KMS-11 (cell line): ENCODE results near the gene UQCRC2.
A peak's percentile ranks its signal among the peaks of the same experiment; 100 is the strongest.

ENCODE experiments used
- H2AFZ ChIP-seq: fragments of 200-600 bp; sonication (generic); 2 replicates; pipeline ENCODE4 v1.6.1; 2016; ENCODE audit warnings: antibody characterized with exemption, mixed run types, low read depth
- H3K27ac ChIP-seq: fragments of 200-600 bp; sonication (generic); 2 replicates; pipeline ENCODE4 v1.6.1; 2016; ENCODE audit warnings: mild to moderate bottlenecking, mixed run types
- H3K27me3 ChIP-seq: fragments of 200-600 bp; sonication (generic); 2 replicates; pipeline ENCODE4 v1.6.1; 2017; ENCODE audit warnings: mild to moderate bottlenecking, low read depth, mixed run types, moderate library complexity; ENCODE audit not compliant: insufficient read depth
- H3K36me3 ChIP-seq: fragments of 200-600 bp; sonication (generic); 2 replicates; pipeline ENCODE4 v1.6.1; 2017; ENCODE audit warnings: mild to moderate bottlenecking, mixed run types; ENCODE audit not compliant: insufficient read depth
- H3K4me1 ChIP-seq: fragments of 200-600 bp; sonication (generic); 2 replicates; pipeline ENCODE4 v1.6.1; 2016; ENCODE audit warnings: mild to moderate bottlenecking, low read depth, mixed run types; ENCODE audit not compliant: poor library complexity, severe bottlenecking
- H3K4me2 ChIP-seq: fragments of 200-600 bp; sonication (generic); 2 replicates; pipeline ENCODE4 v1.7.0; 2016; ENCODE audit warnings: mild to moderate bottlenecking, mixed run types
- H3K4me3 ChIP-seq: fragments of 200-600 bp; sonication (generic); IDR thresholded peaks from 2 replicates; pipeline ENCODE4 v1.6.1; 2017; ENCODE audit warnings: low read depth, low read length, mixed read lengths; ENCODE audit not compliant: insufficient read depth
- H3K79me2 ChIP-seq: fragments of 200-600 bp; sonication (generic); 2 replicates; pipeline ENCODE4 v1.6.1; 2016; ENCODE audit warnings: low read depth, mixed run types; ENCODE audit not compliant: insufficient read depth
- H3K9ac ChIP-seq: fragments of 200-600 bp; sonication (generic); 2 replicates; pipeline ENCODE4 v1.6.1; 2016; ENCODE audit warnings: mild to moderate bottlenecking, mixed run types
- H4K20me1 ChIP-seq: fragments of 200-600 bp; sonication (generic); 2 replicates; pipeline ENCODE4 v1.6.1; 2016; ENCODE audit warnings: mild to moderate bottlenecking, mixed run types; ENCODE audit not compliant: insufficient read depth
- TF ChIP-seq, protein P1 (sequence below): fragments of 200-600 bp; sonication (generic); conservative IDR thresholded peaks from 2 replicates; pipeline ENCODE4 v1.6.1; 2017; ENCODE audit warnings: low read depth, mild to moderate bottlenecking, antibody characterized with exemption, low read length, moderate library complexity, mixed read lengths

Gene UQCRC2

DNA sequence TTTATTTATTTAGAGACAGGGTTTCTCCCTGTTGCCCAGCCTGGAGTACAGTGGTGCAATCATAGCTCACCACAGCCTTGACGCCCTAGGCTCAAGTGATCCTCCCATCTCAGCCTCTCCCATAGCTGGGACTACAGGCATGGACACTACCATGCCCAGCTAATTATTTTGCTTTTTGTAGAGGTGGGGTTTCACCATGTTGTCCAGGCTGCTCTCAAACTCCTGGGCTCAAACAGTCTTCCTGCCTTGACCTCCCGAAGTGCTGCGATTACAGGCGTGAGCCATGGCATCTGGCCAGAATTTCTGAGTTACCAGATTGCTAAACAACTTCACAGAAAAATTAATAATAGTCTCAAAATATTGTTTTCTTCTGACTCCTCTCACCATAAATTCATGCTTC is 76.5 kb downstream of the UQCRC2 start:
- Histone ChIP-seq H3K4me2 (no peak overlapping the region), H3K79me2 (peaks cover 21% of the 10 kb centered on the region; the same call in 1 of the 2 replicates), H2AFZ (no peak overlapping the region), H3K4me1 (peaks cover 32% of the 10 kb centered on the region), H3K9ac (no peak overlapping the region), H3K27me3 (no peaks in the 10 kb centered on the region), H4K20me1 (no peaks in the 10 kb centered on the region; the same call in 1 of the 2 replicates), H3K4me3 (no peak overlapping the region), H3K36me3 (no peaks in the 10 kb centered on the region), H3K27ac (no peak overlapping the region)
- TF ChIP-seq, protein P1, sequence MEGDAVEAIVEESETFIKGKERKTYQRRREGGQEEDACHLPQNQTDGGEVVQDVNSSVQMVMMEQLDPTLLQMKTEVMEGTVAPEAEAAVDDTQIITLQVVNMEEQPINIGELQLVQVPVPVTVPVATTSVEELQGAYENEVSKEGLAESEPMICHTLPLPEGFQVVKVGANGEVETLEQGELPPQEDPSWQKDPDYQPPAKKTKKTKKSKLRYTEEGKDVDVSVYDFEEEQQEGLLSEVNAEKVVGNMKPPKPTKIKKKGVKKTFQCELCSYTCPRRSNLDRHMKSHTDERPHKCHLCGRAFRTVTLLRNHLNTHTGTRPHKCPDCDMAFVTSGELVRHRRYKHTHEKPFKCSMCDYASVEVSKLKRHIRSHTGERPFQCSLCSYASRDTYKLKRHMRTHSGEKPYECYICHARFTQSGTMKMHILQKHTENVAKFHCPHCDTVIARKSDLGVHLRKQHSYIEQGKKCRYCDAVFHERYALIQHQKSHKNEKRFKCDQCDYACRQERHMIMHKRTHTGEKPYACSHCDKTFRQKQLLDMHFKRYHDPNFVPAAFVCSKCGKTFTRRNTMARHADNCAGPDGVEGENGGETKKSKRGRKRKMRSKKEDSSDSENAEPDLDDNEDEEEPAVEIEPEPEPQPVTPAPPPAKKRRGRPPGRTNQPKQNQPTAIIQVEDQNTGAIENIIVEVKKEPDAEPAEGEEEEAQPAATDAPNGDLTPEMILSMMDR: no peak

DNA sequence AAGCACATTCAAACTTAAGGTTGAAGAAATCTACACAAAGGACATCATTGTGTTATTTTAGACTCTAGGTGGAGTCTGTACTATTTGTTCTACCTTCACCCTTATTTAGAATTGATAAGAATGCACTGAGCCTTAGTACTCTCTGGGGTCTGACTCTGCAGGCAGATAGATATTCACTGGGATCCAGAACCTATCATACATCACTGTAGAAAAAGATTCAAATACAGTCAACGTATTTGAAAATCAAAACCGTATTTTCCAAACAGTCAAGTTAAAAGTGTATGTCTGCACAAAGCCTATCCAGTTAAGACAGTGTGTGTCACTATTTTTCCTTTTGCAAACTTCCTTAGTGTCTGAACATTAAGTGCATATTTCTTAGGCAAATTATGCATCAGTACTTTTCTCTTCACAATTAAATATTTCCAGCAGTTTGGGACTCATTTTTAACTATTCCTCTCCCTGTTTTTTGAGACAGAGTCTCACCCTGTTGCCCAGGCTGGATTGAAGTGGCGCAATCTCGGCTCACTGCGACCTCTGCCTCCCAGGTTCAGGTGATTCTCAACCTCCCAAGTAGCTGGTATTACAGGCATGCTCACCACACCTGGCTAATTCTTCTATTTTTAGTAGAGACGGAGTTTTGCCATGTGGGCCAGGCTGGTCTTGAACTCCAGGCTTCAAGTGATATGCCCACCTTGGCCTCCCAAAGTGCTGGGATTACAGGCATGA is 77.1 kb downstream of the UQCRC2 start:
- Histone ChIP-seq H3K9ac (no peak overlapping the region), H2AFZ (no peak overlapping the region), H3K4me2 (no peak overlapping the region), H3K27me3 (no peaks in the 10 kb centered on the region), H3K79me2 (peaks cover 15% of the 10 kb centered on the region; the same call in 1 of the 2 replicates), H3K4me1 (peaks cover 25% of the 10 kb centered on the region), H3K27ac (no peak overlapping the region), H4K20me1 (no peaks in the 10 kb centered on the region; the same call in 1 of the 2 replicates), H3K4me3 (no peak overlapping the region), H3K36me3 (no peaks in the 10 kb centered on the region)
- TF ChIP-seq, protein P1: no peak

DNA sequence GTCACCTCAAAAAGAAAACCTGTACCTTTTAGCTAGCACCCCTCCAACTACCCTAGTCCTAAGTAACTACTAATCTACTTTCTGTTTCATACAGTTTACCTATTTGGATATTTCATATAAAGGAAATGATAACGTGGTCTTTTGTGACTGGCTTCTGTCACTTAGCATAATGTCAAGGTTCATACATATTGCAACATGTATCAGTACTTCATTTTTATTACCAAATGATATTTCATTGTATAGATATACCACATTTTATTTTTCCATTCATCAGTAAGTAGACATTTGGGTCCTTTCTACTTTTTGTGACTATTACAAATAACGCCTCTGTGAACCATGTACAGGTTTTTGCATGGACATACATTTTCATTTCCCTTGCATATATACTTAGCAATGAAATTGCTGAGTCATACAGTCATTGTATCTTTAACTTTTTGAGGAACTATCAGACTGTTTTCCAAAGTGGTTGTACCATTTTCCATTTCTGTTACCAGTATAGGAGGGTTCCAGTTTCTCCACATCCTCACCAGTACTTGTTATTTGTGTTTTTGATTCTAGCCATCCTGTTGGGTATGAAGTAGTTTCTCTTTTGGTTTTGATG is 78.4 kb downstream of the UQCRC2 start:
- peaks cover 19% of the 10 kb centered on the region for H3K4me1 ChIP-seq
- H3K4me3 ChIP-seq: no peak overlapping the region
- H3K27me3 ChIP-seq: no peaks in the 10 kb centered on the region
- no peaks in the 10 kb centered on the region for H3K36me3 ChIP-seq
- H3K4me2 ChIP-seq: peak overlapping the region; percentile 3; the same call in 1 of the 2 replicates
- H3K9ac ChIP-seq: no peak overlapping the region
- TF ChIP-seq, protein P1: no peak
- no peaks in the 10 kb centered on the region; the same call in 1 of the 2 replicates for H4K20me1 ChIP-seq
- no peak overlapping the region for H2AFZ ChIP-seq
- peaks cover 7% of the 10 kb centered on the region; the same call in 1 of the 2 replicates for H3K79me2 ChIP-seq
- H3K27ac ChIP-seq: no peak overlapping the region
